Stimulated activated CD8-positive, alpha-beta memory T cell treated with anti-CD3 and anti-CD28 coated beads, Interleukin-4, amount 100 ng/mL, for 48 hours (primary cell): ENCODE results near the gene PSTK.
A peak's percentile ranks its signal among the peaks of the same experiment; 100 is the strongest.

Experiments
- DNase-seq: peaks from one replicate; pipeline ENCODE4 v3.0.0-alpha.2; 2020

PSTK gene

GRCh38 chr10:122992031-122992585 lies 11.9 kb downstream of the PSTK start:
- no peak for DNase-seq

- no peak for DNase-seq
Observed at GRCh38 chr10:122993797-122994336, 13.7 kb downstream of the PSTK start.

DNA sequence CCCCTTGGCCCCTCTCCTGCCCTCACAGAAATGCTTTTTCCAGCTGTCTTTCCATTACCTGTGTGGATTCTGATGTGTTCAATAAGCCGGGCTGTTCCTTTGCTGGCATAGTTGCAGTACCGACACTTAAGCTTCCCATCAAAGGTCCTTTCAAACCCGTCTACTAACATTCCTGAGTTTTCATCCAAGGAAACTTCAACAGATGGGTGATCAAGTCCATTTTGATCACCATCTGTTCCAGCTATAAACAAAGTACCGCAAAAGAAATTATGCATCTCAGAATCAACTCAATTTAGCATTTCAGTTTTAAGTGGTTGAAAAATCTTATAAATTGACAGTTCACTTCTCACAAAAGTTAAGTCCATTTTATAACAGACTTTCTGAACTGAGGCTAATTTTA lies 15.7 kb downstream of the PSTK start:
- no peak for DNase-seq

GRCh38 chr10:122997864-122998263 lies 17.7 kb downstream of the PSTK start:
- no peak for DNase-seq

GRCh38 chr10:122998360-122998917 lies 18.2 kb downstream of the PSTK start:
- no peak for DNase-seq

DNA sequence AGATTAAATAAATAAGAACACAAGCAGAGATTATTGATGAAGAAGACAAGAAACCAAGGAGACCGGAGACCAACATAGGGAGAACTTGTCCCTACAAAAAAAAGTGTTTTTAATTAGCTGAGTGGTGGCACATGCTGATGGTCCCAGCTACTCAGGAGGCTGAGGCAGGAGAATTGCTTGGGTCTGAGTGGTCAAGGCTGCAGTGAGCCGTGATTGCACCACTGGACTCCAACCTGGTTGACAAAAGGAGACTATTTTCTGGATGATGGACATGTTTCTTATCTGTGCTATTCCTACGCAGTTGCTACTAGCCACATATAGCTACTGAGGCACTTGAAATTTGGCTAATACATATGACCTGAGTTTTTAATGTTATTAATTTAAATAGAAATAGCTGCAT lies 18.7 kb downstream of the PSTK start:
- no peak for DNase-seq

DNA sequence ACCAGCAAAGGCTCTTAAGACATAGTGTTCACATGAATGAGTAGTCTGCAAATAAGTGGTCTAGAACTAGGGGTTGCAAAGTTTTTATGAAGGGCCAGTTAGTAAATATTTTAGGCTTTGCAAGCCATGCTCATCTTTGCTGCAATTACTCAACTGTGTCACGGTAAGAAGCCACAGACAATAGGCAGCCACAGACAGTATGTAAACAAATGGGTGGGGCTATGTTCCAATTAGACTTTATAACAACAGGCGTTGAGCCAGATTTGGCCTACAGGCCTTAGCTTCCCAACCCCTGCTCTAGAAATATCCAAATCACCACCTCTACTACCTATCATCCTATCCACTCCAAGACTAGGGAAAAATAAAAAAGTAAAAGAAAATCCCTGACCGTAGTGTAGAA lies 19.1 kb downstream of the PSTK start:
- no peak for DNase-seq

GRCh38 chr10:123000155-123000554 lies 20.0 kb downstream of the PSTK start:
- no peak for DNase-seq

DNA sequence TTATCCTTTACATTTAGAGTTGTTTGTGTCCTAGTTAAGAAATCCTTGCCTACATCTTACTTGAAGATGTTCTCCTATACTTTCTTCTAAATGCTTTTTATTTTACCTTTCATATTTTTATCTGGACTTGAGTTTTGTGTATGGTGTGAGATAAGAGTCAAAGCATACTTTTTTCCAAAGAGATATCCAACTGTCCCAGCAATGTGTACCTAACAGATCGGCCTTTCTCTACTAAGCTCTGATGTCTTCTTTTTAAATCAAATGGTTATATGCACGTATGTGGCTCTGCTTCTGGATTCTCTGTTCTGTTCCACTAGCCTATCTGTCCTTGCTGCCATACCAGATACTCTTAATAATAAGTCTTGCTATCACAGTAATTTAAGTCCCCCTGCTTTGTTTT lies 21.2 kb downstream of the PSTK start:
- no peak for DNase-seq

DNA sequence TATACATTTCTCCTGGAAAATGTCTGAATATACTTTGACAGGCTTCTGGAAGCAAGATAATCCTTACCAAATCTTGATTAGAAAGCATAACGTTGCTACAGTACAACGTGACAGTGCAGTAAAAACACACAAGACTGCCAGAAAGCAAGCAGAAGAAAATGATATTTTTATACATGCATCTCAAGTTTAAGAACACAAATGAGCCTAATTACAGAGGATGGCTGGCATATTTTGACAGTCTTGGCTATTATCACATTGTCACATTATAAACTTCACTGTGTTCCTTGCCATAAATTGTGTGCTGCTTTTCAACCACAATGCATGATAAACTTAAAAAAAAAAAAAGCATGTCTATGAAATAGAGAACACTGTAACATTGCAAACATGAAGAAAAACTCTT lies 24.1 kb downstream of the PSTK start:
- no peak for DNase-seq

DNA sequence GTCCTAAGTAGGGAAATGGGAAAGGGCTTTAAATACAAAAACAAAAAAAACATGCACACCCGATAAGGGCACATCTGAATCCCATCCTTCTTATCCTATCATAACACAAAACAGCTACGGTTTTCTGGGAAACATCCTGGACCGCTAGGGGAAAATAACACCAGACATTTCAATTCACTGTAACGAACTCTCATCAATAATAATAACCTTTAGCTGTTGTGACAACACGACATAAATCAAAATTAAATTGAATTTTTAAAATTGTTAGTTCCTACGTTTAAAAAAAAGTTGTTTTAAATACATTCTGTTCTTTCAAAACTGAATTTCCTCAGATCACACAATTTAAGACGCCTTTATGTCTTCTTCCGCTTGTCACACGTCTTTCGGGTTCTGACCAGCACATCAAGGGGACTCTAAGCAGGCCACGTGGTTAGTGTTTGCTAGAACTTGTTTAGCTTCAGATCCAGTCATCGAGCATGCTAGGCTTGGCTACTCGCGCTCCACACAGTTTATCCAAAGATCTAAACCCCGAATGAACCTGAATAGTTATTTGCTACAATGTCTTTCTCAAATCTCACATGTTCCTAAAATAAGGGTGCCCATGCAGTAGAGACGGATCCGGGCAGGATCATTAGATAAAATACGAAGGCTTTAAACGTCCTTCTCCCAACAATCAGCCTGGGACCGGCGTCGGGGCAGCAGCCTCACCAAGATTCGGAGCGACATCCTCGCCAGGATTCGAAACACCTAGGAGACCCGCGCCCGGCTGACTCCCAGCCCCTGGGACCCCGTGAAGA lies 27.6 kb downstream of the PSTK start:
- DNase-seq = peak; percentile 55

DNA sequence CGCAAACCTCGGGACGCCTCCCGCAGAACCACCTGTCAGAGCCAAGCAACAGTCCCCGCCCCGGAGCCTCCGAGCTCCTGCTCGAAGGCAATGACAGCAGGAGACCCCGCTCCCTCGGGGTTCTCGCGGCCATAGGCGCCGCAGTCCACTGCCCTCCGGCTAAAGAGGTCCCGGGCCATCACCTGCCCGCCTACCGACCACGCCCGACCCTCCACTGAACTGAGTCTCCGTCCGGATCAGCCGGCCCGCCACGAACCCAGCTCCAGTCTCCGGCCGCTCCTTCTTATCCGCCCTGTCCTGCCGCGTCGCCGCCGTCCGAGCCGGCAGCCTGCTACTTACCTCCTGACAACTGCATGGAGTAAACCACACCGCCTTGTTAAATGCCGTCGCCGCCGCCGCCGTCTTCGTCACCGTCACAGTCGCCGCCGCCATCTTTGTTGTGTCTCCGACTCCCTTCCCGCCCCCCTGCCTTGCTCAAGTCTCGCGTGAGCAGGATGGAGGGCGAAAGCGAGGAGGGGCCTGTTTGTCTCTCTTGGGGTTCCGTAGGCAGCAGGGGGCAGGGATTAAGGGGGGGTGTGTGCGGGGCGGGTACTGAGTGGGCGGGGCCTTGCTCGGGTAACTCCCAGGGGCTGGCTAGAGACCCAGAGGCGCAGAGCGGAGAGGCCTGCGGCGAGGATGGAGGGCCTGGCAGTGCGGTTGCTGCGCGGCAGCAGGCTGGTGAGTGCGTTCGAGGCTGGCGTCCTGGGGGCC lies 28.3 kb downstream of the PSTK start, which contains the start of the genes ACADSB and IKZF5:
Gene ACADSB (plus strand): TSS at position 652 of the 750 bp plus-strand sequence. CDS start 24 bp downstream, at position 676.
Gene IKZF5 (minus strand): TSS at position 441 of the 750 bp plus-strand sequence. CDS start 10,170 bp downstream, outside the sequence.
- peak; percentile 94 for DNase-seq

DNA sequence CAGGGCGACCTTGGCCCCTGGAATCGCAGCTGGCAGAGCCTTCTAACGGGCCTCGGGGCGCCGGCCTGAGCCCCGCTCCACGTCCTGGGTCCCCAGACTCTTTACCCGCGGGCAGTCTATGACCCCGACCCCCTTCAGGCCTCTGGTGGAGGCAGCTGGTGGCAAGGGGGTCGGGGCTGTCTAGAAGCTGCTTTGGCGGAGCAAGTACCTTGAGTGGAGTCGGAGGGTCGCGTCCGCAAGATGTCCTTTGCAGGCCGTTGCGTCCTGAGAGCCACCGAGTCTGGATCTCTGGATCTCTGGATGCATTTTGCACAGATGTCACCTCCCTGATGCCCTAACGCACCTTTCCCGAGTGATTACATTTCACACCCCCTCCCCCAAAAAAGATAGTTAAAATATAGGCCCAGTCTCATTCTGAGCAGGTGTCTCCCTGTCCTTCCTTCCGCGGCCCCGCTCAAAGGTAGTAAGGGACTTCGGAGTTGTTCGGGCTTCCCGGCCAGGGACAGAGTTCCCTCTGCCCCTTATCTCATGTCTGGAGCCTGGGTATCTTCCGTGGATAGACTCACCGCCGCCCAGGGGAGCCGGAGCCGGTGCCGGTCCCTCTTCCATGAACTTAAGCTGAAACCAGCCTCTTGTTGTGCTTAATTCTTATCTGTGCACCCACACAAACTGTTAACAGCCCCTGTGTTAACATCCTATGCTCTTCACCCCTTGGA lies 29.1 kb downstream of the PSTK start:
- peak; percentile 41 for DNase-seq

DNA sequence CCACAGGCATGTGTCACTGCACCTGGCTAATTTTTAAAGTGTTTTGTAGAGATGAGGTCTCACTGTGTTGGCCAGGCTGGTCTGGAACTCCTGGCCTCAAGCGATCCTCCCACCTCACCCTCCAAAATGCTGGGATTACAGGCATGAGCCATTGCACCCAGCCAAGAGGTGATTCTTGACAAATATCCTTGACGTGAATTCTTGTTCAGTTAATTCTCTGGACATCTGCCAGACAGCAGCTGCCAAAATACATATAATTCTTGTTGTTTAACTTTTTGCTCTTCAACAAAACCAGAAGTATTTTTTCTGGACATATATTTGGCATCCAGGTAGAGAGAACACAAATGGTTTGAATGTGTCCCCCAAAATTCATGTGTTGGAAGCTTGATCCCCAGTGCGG lies 31.8 kb downstream of the PSTK start:
- no peak for DNase-seq

GRCh38 chr10:123013456-123014419 lies 33.5 kb downstream of the PSTK start:
- DNase-seq = no peak

DNA sequence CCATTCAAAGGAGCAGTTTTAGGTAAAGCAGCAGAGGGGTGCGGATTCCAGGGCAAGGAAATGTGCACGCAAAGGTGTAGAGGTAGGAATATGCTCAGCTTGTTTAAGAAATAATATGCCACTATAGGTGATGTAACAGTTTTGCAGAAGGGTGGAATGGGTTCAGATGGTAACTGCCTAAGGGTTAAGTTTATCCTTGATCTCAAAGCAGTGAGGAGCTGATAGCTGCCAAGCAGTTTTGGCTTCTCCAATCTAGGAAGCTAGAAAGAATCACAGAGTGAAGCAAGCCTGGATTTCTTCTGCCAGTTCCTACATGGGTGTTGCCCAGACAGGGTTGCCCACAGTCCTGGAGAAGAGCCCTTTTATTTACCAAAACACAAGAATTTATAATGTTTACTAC lies 34.6 kb downstream of the PSTK start:
- no peak for DNase-seq

- DNase-seq = no peak
Observed at GRCh38 chr10:123016228-123016627, 36.0 kb downstream of the PSTK start.

GRCh38 chr10:123017421-123018165 lies 37.4 kb downstream of the PSTK start:
- no peak for DNase-seq

- DNase-seq = no peak
Observed at GRCh38 chr10:123018531-123018930, 38.3 kb downstream of the PSTK start.

DNA sequence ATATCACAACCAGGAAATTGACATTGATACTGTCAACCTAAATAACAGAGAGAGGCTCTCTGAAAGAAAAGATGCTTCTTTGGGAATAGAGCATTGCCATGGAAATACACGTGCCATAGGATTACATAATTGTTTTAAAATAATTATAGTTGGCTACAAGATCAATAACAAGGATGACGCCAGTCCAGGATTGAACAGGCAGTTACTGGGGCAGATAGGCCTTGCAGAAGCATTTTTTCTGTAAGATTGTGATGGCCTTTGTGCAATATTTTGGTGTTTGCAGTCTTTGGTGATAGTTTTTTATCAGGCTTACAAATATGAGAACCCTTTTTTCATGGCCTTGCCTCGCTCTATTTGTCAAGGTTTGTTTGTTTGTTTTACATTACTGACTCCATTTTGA lies 39.1 kb downstream of the PSTK start:
- no peak for DNase-seq
